Mononuclear cell (primary cell): Measurements from ENCODE around the gene SPIRE2. TPM values are rescaled to one million over a fixed set of nuclear protein-coding genes. Genes with fewer than 3 reads are reported as not detected.

Experiments used
- H3K27me3 ChIP-seq: 2 replicates; pipeline ENCODE4 v1.6.0; 2011; ENCODE audit warnings: low read length, control low read depth; ENCODE audit not compliant: insufficient read depth
- H3K4me1 ChIP-seq: 2 replicates; pipeline ENCODE4 v1.5.1; 2011; ENCODE audit warnings: mild to moderate bottlenecking, low read length, control low read depth; ENCODE audit not compliant: insufficient read depth
- H3K4me3 ChIP-seq: 2 replicates; pipeline ENCODE4 v1.5.1; 2011; ENCODE audit warnings: mild to moderate bottlenecking, low read length, moderate library complexity
- H3K9me3 ChIP-seq: 2 replicates; pipeline ENCODE4 v1.5.1; 2011; ENCODE audit warnings: low read depth, mild to moderate bottlenecking, control low read depth, low read length
- total RNA-seq: library from RNA; depleted of rRNA; stranded (reverse); fragments of >200 nt; gene quantifications from one replicate; pipeline ENCODE4 v1.2.3, GENCODE V29; 2012

SPIRE2 gene
- total RNA-seq, 1 donor: 0.10 TPM

GRCh38 chr16:89890200-89890599 is 61.9 kb downstream of the SPIRE2 start:
- H3K9me3 ChIP-seq: no peaks in the 10 kb centered on the region
- no peaks in the 10 kb centered on the region for H3K4me1 ChIP-seq
- H3K4me3 ChIP-seq: no peak overlapping the region
- H3K27me3 ChIP-seq: no peaks in the 10 kb centered on the region

GRCh38 chr16:89890886-89891657 is 62.8 kb downstream of the SPIRE2 start:
- H3K27me3 ChIP-seq: no peaks in the 10 kb centered on the region
- H3K9me3 ChIP-seq: no peaks in the 10 kb centered on the region
- H3K4me1 ChIP-seq: no peaks in the 10 kb centered on the region
- no peak overlapping the region for H3K4me3 ChIP-seq

GRCh38 chr16:89892055-89892630 is 63.9 kb downstream of the SPIRE2 start:
- Histone ChIP-seq H3K27me3 (no peaks in the 10 kb centered on the region), H3K4me3 (no peak overlapping the region), H3K4me1 (no peaks in the 10 kb centered on the region), H3K9me3 (no peaks in the 10 kb centered on the region)

GRCh38 chr16:89892635-89893034 is 64.4 kb downstream of the SPIRE2 start:
- Histone ChIP-seq H3K4me1 (no peaks in the 10 kb centered on the region), H3K4me3 (no peak overlapping the region), H3K9me3 (no peaks in the 10 kb centered on the region), H3K27me3 (no peaks in the 10 kb centered on the region)

DNA sequence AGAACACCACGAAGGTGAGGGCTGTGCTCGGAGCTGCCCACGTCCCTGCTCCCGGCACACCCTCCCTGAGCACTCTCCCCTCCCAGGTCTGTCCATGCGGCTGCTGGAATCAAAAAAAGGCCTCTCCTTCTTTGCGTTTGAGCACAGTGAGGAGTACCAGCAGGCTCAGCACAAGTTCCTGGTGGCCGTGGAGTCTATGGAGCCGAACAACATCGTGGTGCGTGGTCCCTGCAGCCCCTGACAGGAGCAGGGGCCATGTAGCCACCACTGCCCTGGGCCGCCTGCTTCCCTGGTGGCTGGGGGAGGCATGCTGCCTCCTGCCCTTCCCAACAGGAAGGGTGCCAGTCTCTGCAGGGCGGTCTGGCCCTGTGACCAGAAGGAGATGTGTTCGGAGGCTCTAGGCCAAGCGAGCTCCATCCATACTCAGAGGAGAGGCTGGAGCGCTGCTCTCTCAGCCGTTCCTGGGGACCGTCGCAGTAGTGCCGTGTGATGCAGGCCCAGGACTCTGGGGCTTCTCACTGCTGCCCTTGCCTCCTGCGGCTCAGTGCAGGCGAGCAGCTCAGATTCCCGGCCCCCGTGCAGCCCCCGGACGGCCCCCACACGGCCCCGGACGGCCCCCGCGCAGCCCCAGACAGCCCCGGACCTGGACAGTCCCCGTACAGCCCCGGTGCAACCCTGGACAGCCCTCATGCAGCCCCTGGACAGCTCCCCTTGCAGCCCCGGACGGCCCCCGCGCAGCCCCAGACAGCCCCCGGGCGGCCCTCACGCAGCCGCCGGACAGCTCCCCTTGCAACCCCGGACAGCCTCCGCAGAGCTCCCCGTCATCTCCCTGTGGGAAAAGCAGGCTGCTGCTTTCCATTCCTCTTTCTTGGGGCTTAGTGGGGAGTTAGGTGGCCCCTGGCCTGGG is 65.6 kb downstream of the SPIRE2 start:
- H3K4me3 ChIP-seq: no peak overlapping the region
- H3K4me1 ChIP-seq: no peaks in the 10 kb centered on the region
- no peaks in the 10 kb centered on the region for H3K27me3 ChIP-seq
- no peaks in the 10 kb centered on the region for H3K9me3 ChIP-seq

- Histone ChIP-seq H3K9me3 (no peaks in the 10 kb centered on the region), H3K4me3 (no peak overlapping the region), H3K4me1 (no peaks in the 10 kb centered on the region), H3K27me3 (no peaks in the 10 kb centered on the region)
These were observed 67.4 kb downstream of the SPIRE2 start for GRCh38 chr16:89895482-89896250.

DNA sequence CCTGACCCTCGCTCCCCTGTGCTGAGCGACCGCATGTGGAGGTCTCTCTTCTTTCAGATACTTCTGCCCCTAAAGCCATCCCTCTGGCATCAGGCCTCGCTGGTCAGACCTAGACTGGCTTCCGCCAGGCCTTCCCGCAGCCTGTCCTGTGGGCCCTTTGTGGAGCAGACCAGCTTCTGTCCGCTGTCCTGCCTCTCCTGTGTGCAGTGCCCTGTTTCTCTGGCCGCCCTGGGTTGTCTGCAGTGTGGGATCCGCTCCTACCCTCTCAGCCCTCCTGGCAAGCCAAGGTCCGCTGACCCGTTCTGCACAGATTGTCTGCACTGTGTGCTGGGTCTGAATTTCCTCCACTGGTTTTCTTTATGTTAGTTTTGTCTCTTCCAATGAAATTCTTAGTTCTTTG is 68.9 kb downstream of the SPIRE2 start:
- Histone ChIP-seq H3K9me3 (no peaks in the 10 kb centered on the region), H3K27me3 (no peaks in the 10 kb centered on the region), H3K4me3 (no peak overlapping the region), H3K4me1 (no peaks in the 10 kb centered on the region)

GRCh38 chr16:89898201-89898967 is 70.1 kb downstream of the SPIRE2 start:
- H3K9me3 ChIP-seq: no peaks in the 10 kb centered on the region
- no peak overlapping the region for H3K4me3 ChIP-seq
- no peaks in the 10 kb centered on the region for H3K4me1 ChIP-seq
- H3K27me3 ChIP-seq: no peaks in the 10 kb centered on the region

DNA sequence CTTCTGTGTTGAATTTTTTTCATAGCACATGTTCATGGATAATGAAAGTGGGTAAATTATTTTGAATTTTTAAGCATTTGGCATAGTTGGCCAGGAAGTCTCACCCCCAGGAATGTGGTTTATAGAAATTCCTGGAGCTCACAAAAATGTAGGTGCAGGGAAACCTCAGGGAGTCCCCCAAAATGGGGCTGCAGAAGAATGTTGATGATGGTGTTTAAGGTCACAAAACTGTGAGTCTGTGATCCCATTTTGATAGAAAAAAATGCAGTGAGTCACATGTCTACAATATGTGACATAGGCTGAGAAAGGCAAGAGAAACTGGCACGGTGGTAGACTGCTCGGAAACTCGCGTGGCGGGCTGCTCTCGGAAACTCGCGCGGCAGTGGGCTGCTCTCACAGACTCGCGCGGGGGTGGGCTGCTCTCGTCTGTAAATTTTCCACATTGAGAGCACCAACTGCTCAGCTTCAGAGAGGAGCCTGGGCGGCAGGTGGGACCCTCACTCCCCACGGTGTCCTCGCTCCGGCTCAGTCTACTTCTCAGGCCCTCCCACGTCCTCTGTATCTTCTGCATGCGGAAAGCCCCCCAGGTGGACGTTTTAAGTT is 71.7 kb downstream of the SPIRE2 start:
- no peaks in the 10 kb centered on the region for H3K4me1 ChIP-seq

GRCh38 chr16:89900885-89901284 is 72.6 kb downstream of the SPIRE2 start:
- Histone ChIP-seq H3K4me3 (no peak overlapping the region), H3K9me3 (no peaks in the 10 kb centered on the region), H3K4me1 (no peaks in the 10 kb centered on the region), H3K27me3 (no peaks in the 10 kb centered on the region)

More for the DNA sequence above, 71.7 kb downstream of the SPIRE2 start:
- H3K9me3 ChIP-seq: no peaks in the 10 kb centered on the region
- H3K4me3 ChIP-seq: no peak overlapping the region
- H3K27me3 ChIP-seq: no peaks in the 10 kb centered on the region

DNA sequence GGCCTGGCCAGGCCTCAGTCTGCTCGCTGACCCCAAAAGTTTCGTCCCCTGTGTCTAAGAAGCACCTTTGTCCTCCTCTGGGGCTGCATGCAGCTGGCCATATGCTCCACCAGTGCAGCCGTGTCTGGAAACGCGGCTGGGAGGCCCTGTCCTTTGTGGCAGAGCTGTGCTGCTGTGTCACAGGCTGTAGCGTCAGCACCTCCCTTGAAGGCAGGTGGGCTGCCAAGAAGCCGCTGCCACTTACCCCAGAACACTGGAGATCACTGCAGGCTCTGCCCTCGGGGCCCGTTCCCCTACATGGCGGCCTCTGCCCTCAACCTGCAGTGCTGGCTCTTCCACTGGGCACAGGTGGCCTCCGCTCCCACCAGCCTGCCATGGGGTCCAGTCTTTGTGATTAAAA is 74.7 kb downstream of the SPIRE2 start:
- Histone ChIP-seq H3K4me3 (no peak overlapping the region), H3K9me3 (no peaks in the 10 kb centered on the region), H3K27me3 (no peaks in the 10 kb centered on the region), H3K4me1 (no peaks in the 10 kb centered on the region)

- H3K27me3 ChIP-seq: no peaks in the 10 kb centered on the region
- H3K4me3 ChIP-seq: no peak overlapping the region
- H3K4me1 ChIP-seq: no peaks in the 10 kb centered on the region
- H3K9me3 ChIP-seq: no peaks in the 10 kb centered on the region
These were observed 75.7 kb downstream of the SPIRE2 start for GRCh38 chr16:89903908-89904515.

GRCh38 chr16:89904606-89905510 is 76.6 kb downstream of the SPIRE2 start:
- H3K27me3 ChIP-seq: no peaks in the 10 kb centered on the region
- no peaks in the 10 kb centered on the region for H3K9me3 ChIP-seq
- H3K4me1 ChIP-seq: peaks cover under 1% of the 10 kb centered on the region
- no peak overlapping the region for H3K4me3 ChIP-seq
